Dendritic cell treated with granulocyte-macrophage colony-stimulating factor and Interleukin-4, amounts not matched to agents 40 ng/mL and 50 ng/mL, for 4 days (primary cell): Measurements from ENCODE around the gene FGFR2.

Source experiments
- H3K27ac Mint-ChIP-seq: one replicate; pipeline ENCODE4 v1.8.0; 2022; ENCODE audit warnings: mild to moderate bottlenecking, mixed read lengths
- H3K27me3 Mint-ChIP-seq: one replicate; pipeline ENCODE4 v1.8.0; 2022; ENCODE audit warnings: mild to moderate bottlenecking, mixed read lengths
- H3K36me3 Mint-ChIP-seq: one replicate; pipeline ENCODE4 v1.8.0; 2022; ENCODE audit warnings: low read depth, mixed read lengths
- H3K4me1 Mint-ChIP-seq: one replicate; pipeline ENCODE4 v1.8.0; 2022; ENCODE audit warnings: low read depth, mixed read lengths
- H3K4me3 Mint-ChIP-seq: one replicate; pipeline ENCODE4 v1.8.0; 2022; ENCODE audit warnings: mild to moderate bottlenecking, moderate library complexity, mixed read lengths
- H3K9me3 Mint-ChIP-seq: one replicate; pipeline ENCODE4 v1.8.0; 2022; ENCODE audit warnings: mixed read lengths
- intact Hi-C: fragments of 100-400 bp; cut with micrococcal nuclease; formaldehyde crosslinking; loops from one replicate; pipeline ENCODE4 v1.15.0; 2022

Gene FGFR2

GRCh38 chr10:121540732-121541395 lies 57.4 kb downstream of the FGFR2 start:
- Mint-ChIP-seq H3K27me3 (no peaks in the 10 kb centered on the region), H3K4me1 (no peaks in the 10 kb centered on the region)

GRCh38 chr10:121539786-121540185 lies 58.5 kb downstream of the FGFR2 start:
- Mint-ChIP-seq H3K4me1 (no peaks in the 10 kb centered on the region), H3K27ac (no peak overlapping the region), H3K27me3 (no peaks in the 10 kb centered on the region), H3K9me3 (no peaks in the 10 kb centered on the region), H3K4me3 (no peak overlapping the region), H3K36me3 (no peaks in the 10 kb centered on the region)
- intact Hi-C loops = no loop called here

More at GRCh38 chr10:121540732-121541395, 57.4 kb downstream of the FGFR2 start:
- no peaks in the 10 kb centered on the region for H3K36me3 Mint-ChIP-seq
- H3K27ac Mint-ChIP-seq = no peak overlapping the region
- H3K4me3 Mint-ChIP-seq = no peak overlapping the region
- intact Hi-C loops = no loop called here
- no peaks in the 10 kb centered on the region for H3K9me3 Mint-ChIP-seq

- intact Hi-C loops = no loop called here
- Mint-ChIP-seq H3K27ac (no peak overlapping the region), H3K36me3 (no peaks in the 10 kb centered on the region), H3K4me3 (no peak overlapping the region), H3K9me3 (no peaks in the 10 kb centered on the region), H3K27me3 (no peaks in the 10 kb centered on the region), H3K4me1 (no peaks in the 10 kb centered on the region)
These were observed 61.8 kb downstream of the FGFR2 start for GRCh38 chr10:121536310-121536913.

- no peaks in the 10 kb centered on the region for H3K9me3 Mint-ChIP-seq
- intact Hi-C loops = no loop called here
- H3K4me3 Mint-ChIP-seq = no peak overlapping the region
- no peaks in the 10 kb centered on the region for H3K4me1 Mint-ChIP-seq
- H3K27me3 Mint-ChIP-seq = peaks cover 2% of the 10 kb centered on the region
- no peak overlapping the region for H3K27ac Mint-ChIP-seq
- H3K36me3 Mint-ChIP-seq = no peaks in the 10 kb centered on the region
These were observed 62.9 kb downstream of the FGFR2 start for GRCh38 chr10:121535381-121535780.

GRCh38 chr10:121532292-121532864 lies 65.9 kb downstream of the FGFR2 start:
- H3K9me3 Mint-ChIP-seq = no peaks in the 10 kb centered on the region
- H3K36me3 Mint-ChIP-seq = no peaks in the 10 kb centered on the region
- H3K27ac Mint-ChIP-seq = no peak overlapping the region
- intact Hi-C loops = no loop called here
- H3K4me3 Mint-ChIP-seq = no peak overlapping the region
- peaks cover 2% of the 10 kb centered on the region for H3K27me3 Mint-ChIP-seq
- no peaks in the 10 kb centered on the region for H3K4me1 Mint-ChIP-seq

GRCh38 chr10:121531830-121532178 lies 66.4 kb downstream of the FGFR2 start:
- H3K27me3 Mint-ChIP-seq = peaks cover 2% of the 10 kb centered on the region

GRCh38 chr10:121531076-121531829 lies 67.0 kb downstream of the FGFR2 start:
- Mint-ChIP-seq H3K9me3 (no peaks in the 10 kb centered on the region), H3K27ac (no peak overlapping the region)

More at GRCh38 chr10:121531830-121532178, 66.4 kb downstream of the FGFR2 start:
- no peaks in the 10 kb centered on the region for H3K36me3 Mint-ChIP-seq
- intact Hi-C loops = no loop called here
- H3K9me3 Mint-ChIP-seq = no peaks in the 10 kb centered on the region
- no peak overlapping the region for H3K27ac Mint-ChIP-seq
- H3K4me1 Mint-ChIP-seq = peaks cover 3% of the 10 kb centered on the region
- no peak overlapping the region for H3K4me3 Mint-ChIP-seq

GRCh38 chr10:121530481-121531075 lies 67.7 kb downstream of the FGFR2 start:
- no peaks in the 10 kb centered on the region for H3K9me3 Mint-ChIP-seq
- intact Hi-C loops = no loop called here
- no peak overlapping the region for H3K4me3 Mint-ChIP-seq
- H3K27ac Mint-ChIP-seq = no peak overlapping the region
- no peaks in the 10 kb centered on the region for H3K36me3 Mint-ChIP-seq
- peaks cover 7% of the 10 kb centered on the region for H3K4me1 Mint-ChIP-seq
- H3K27me3 Mint-ChIP-seq = peaks cover 2% of the 10 kb centered on the region

More at GRCh38 chr10:121531076-121531829, 67.0 kb downstream of the FGFR2 start:
- intact Hi-C loops = no loop called here
- peaks cover 7% of the 10 kb centered on the region for H3K4me1 Mint-ChIP-seq
- peaks cover 2% of the 10 kb centered on the region for H3K27me3 Mint-ChIP-seq
- no peak overlapping the region for H3K4me3 Mint-ChIP-seq
- H3K36me3 Mint-ChIP-seq = no peaks in the 10 kb centered on the region

- intact Hi-C loops = no loop called here
- H3K4me1 Mint-ChIP-seq = peaks cover 7% of the 10 kb centered on the region
- no peak overlapping the region for H3K4me3 Mint-ChIP-seq
- H3K36me3 Mint-ChIP-seq = no peaks in the 10 kb centered on the region
- peaks cover 4% of the 10 kb centered on the region for H3K27me3 Mint-ChIP-seq
- no peaks in the 10 kb centered on the region for H3K9me3 Mint-ChIP-seq
- H3K27ac Mint-ChIP-seq = no peak overlapping the region
These were observed 70.6 kb downstream of the FGFR2 start for GRCh38 chr10:121527690-121528089.

GRCh38 chr10:121526801-121527221 lies 71.4 kb downstream of the FGFR2 start:
- Mint-ChIP-seq H3K27ac (no peak overlapping the region), H3K9me3 (peaks cover 3% of the 10 kb centered on the region), H3K36me3 (no peaks in the 10 kb centered on the region), H3K27me3 (peaks cover 4% of the 10 kb centered on the region), H3K4me3 (no peak overlapping the region), H3K4me1 (peaks cover 7% of the 10 kb centered on the region)
- intact Hi-C loops = no loop called here

GRCh38 chr10:121526135-121526790 lies 72.0 kb downstream of the FGFR2 start:
- Mint-ChIP-seq H3K27me3 (peaks cover 4% of the 10 kb centered on the region), H3K4me3 (no peak overlapping the region), H3K4me1 (peaks cover 7% of the 10 kb centered on the region), H3K36me3 (no peaks in the 10 kb centered on the region), H3K27ac (no peak overlapping the region), H3K9me3 (peaks cover 6% of the 10 kb centered on the region)
- intact Hi-C loops = no loop called here

GRCh38 chr10:121525251-121526134 lies 72.8 kb downstream of the FGFR2 start:
- intact Hi-C loops = no loop called here
- peaks cover 6% of the 10 kb centered on the region for H3K9me3 Mint-ChIP-seq
- no peak overlapping the region for H3K27ac Mint-ChIP-seq
- no peak overlapping the region for H3K4me3 Mint-ChIP-seq
- H3K36me3 Mint-ChIP-seq = no peaks in the 10 kb centered on the region
- H3K4me1 Mint-ChIP-seq = peaks cover 7% of the 10 kb centered on the region
- H3K27me3 Mint-ChIP-seq = peaks cover 2% of the 10 kb centered on the region
